Measurements from ENCODE around the gene ZBTB16.

ZBTB16 gene

GRCh38 chr11:114059278-114059983, at the start of gene ZBTB16:
ZBTB16 (plus strand) TSS chr11:114059711; CDS start chr11:114063301, 3,590 bp downstream.
- DNase-seq: peak; percentile 71

- no peak for DNase-seq
Measured at GRCh38 chr11:114010931-114011330, 48.6 kb upstream of the ZBTB16 start.

- no peak for DNase-seq
Measured at GRCh38 chr11:114011443-114011842, 48.1 kb upstream of the ZBTB16 start.

GRCh38 chr11:114015117-114015516, 44.4 kb upstream of the ZBTB16 start:
- no peak for DNase-seq

- no peak for DNase-seq
Measured at GRCh38 chr11:114016986-114017385, 42.5 kb upstream of the ZBTB16 start.

- no peak for DNase-seq
Measured at GRCh38 chr11:114017723-114018122, 41.8 kb upstream of the ZBTB16 start.

- no peak for DNase-seq
Measured at GRCh38 chr11:114019046-114019445, 40.5 kb upstream of the ZBTB16 start.

GRCh38 chr11:114019574-114019973, 39.9 kb upstream of the ZBTB16 start:
- DNase-seq: no peak

GRCh38 chr11:114025329-114025907, 34.1 kb upstream of the ZBTB16 start:
- no peak for DNase-seq

- DNase-seq: peak; percentile 44
Measured at GRCh38 chr11:114026355-114026754, 33.2 kb upstream of the ZBTB16 start.

- no peak for DNase-seq
Measured at GRCh38 chr11:114027391-114027790, 32.1 kb upstream of the ZBTB16 start.

GRCh38 chr11:114027926-114028325, 31.6 kb upstream of the ZBTB16 start:
- no peak for DNase-seq

- no peak for DNase-seq
Measured at GRCh38 chr11:114031246-114031966, 28.1 kb upstream of the ZBTB16 start.

- no peak for DNase-seq
Measured at GRCh38 chr11:114031967-114032320, 27.6 kb upstream of the ZBTB16 start.

GRCh38 chr11:114033066-114033465, 26.4 kb upstream of the ZBTB16 start:
- DNase-seq: no peak

GRCh38 chr11:114033572-114033971, 25.9 kb upstream of the ZBTB16 start:
- no peak for DNase-seq

- no peak for DNase-seq
Measured at GRCh38 chr11:114034956-114035355, 24.6 kb upstream of the ZBTB16 start.

- peak; percentile 58 for DNase-seq
Measured at GRCh38 chr11:114036147-114036811, 23.2 kb upstream of the ZBTB16 start.

- no peak for DNase-seq
Measured at GRCh38 chr11:114036958-114037357, 22.6 kb upstream of the ZBTB16 start.

- DNase-seq: no peak
Measured at GRCh38 chr11:114039551-114039950, 20.0 kb upstream of the ZBTB16 start.

- DNase-seq: no peak
Measured at GRCh38 chr11:114040706-114041211, 18.8 kb upstream of the ZBTB16 start.

- DNase-seq: no peak
Measured at GRCh38 chr11:114042234-114042633, 17.3 kb upstream of the ZBTB16 start.
